ENCODE data around the gene CCNQ. TPM values are rescaled to one million over a fixed set of nuclear protein-coding genes. Genes with fewer than 3 reads are reported as not detected.
"Not testable (repeated sequence)": the region's sequence is repeated elsewhere in the genome, so short reads cannot be mapped to it uniquely, and the experiment has no call there.

CCNQ gene
- total and polyA plus RNA-seq, 2 donors (not counting 1 experiment from before 2014, with no cell fraction given), result 19.9 to 28.2 TPM

GRCh38 chrX:153608376-153608775, 9.4 kb upstream of the CCNQ start:
- Histone ChIP-seq H3K79me2 (ENCODE audit: control insufficient read depth, insufficient read depth, low read length) (no peaks in the 10 kb centered on the region), H3K9ac (ENCODE audit: insufficient read depth, low read length) (no peak overlapping the region), H3K4me2 (ENCODE audit: extremely low read depth, insufficient read depth, low read length) (no peak overlapping the region), H3K4me3 (replicated peaks in 1 of 4; ENCODE audit: control extremely low read depth in 1 of 4, insufficient read depth in 1 of 4, low read depth in 3 of 4, low read length in 4 of 4) (no peak overlapping the region), H3K27ac (ENCODE audit: insufficient read depth, low read length) (no peak overlapping the region), H3K4me1 (ENCODE audit: control insufficient read depth, extremely low read depth, insufficient read depth, low read length) (no peaks in the 10 kb centered on the region), H3K27me3 (ENCODE audit: control insufficient read depth, insufficient read depth, low read length) (no peaks in the 10 kb centered on the region), H4K20me1 (ENCODE audit: control insufficient read depth, extremely low read depth, insufficient read depth, low read length) (no peaks in the 10 kb centered on the region), H3K36me3 (ENCODE audit: control insufficient read depth, insufficient read depth, low read length) (no peaks in the 10 kb centered on the region), H3K9me3 (ENCODE audit: control insufficient read depth, insufficient read depth, low read depth, low read length) (no peaks in the 10 kb centered on the region), H2AFZ (ENCODE audit: low read length) (no peak overlapping the region)
- no peak for TF ChIP-seq EZH2 (IDR thresholded peaks at IDR 0.05; ENCODE audit: low read length, missing control alignments)
- TF ChIP-seq, protein P1, sequence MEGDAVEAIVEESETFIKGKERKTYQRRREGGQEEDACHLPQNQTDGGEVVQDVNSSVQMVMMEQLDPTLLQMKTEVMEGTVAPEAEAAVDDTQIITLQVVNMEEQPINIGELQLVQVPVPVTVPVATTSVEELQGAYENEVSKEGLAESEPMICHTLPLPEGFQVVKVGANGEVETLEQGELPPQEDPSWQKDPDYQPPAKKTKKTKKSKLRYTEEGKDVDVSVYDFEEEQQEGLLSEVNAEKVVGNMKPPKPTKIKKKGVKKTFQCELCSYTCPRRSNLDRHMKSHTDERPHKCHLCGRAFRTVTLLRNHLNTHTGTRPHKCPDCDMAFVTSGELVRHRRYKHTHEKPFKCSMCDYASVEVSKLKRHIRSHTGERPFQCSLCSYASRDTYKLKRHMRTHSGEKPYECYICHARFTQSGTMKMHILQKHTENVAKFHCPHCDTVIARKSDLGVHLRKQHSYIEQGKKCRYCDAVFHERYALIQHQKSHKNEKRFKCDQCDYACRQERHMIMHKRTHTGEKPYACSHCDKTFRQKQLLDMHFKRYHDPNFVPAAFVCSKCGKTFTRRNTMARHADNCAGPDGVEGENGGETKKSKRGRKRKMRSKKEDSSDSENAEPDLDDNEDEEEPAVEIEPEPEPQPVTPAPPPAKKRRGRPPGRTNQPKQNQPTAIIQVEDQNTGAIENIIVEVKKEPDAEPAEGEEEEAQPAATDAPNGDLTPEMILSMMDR (conservative IDR thresholded peaks at IDR 0.05 in 1 of 2, IDR thresholded peaks at IDR 0.05 in 1 of 2; ENCODE audit: low read depth in 1 of 2, low read length in 2 of 2), result no peak
- no peak for DNase-seq (ENCODE audit: low read depth in 2 of 2)

DNA sequence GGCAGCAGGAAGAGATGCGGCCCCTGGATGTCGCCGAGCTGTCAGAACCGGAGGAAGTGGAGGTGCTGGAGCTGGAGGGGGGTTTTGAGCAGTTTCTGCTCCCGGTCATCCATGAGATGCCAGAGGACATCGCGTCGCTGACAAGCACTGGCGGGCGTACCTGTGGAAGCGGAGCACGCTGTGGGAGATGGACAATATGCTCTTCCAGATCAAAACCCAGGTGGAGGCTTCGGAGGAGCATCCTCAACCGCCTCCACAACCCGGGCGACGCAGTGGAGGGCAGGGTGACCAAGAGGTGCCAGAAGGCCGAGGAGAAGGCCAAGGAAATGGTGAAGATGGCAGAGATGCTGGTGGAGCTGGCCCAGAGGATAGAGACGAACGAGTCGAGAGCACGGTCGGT, 7.6 kb upstream of the CCNQ start:
- Histone ChIP-seq H2AFZ (ENCODE audit: low read length) (no peak overlapping the region), H3K9ac (ENCODE audit: insufficient read depth, low read length) (no peak overlapping the region), H3K36me3 (ENCODE audit: control insufficient read depth, insufficient read depth, low read length) (no peaks in the 10 kb centered on the region), H3K4me3 (replicated peaks in 1 of 4; ENCODE audit: control extremely low read depth in 1 of 4, insufficient read depth in 1 of 4, low read depth in 3 of 4, low read length in 4 of 4) (no peak overlapping the region), H3K4me2 (ENCODE audit: extremely low read depth, insufficient read depth, low read length) (no peak overlapping the region), H3K4me1 (ENCODE audit: control insufficient read depth, extremely low read depth, insufficient read depth, low read length) (no peaks in the 10 kb centered on the region), H4K20me1 (ENCODE audit: control insufficient read depth, extremely low read depth, insufficient read depth, low read length) (no peaks in the 10 kb centered on the region), H3K27me3 (ENCODE audit: control insufficient read depth, insufficient read depth, low read length) (no peaks in the 10 kb centered on the region), H3K9me3 (ENCODE audit: control insufficient read depth, insufficient read depth, low read depth, low read length) (no peaks in the 10 kb centered on the region), H3K79me2 (ENCODE audit: control insufficient read depth, insufficient read depth, low read length) (no peaks in the 10 kb centered on the region), H3K27ac (ENCODE audit: insufficient read depth, low read length) (no peak overlapping the region)
- no peak for DNase-seq (ENCODE audit: low read depth in 2 of 2)
- TF ChIP-seq, protein P1 (conservative IDR thresholded peaks at IDR 0.05 in 1 of 2, IDR thresholded peaks at IDR 0.05 in 1 of 2; ENCODE audit: low read depth in 1 of 2, low read length in 2 of 2), result no peak
- TF ChIP-seq EZH2 (IDR thresholded peaks at IDR 0.05; ENCODE audit: low read length, missing control alignments), result no peak

- not testable (repeated sequence) for H3K4me2 ChIP-seq (ENCODE audit: extremely low read depth, insufficient read depth, low read length); DNase-seq (ENCODE audit: low read depth in 2 of 2); H3K4me3 ChIP-seq (replicated peaks in 1 of 4; ENCODE audit: control extremely low read depth in 1 of 4, insufficient read depth in 1 of 4, low read depth in 3 of 4, low read length in 4 of 4); H3K36me3 ChIP-seq (ENCODE audit: control insufficient read depth, insufficient read depth, low read length); H3K4me1 ChIP-seq (ENCODE audit: control insufficient read depth, extremely low read depth, insufficient read depth, low read length); H3K79me2 ChIP-seq (ENCODE audit: control insufficient read depth, insufficient read depth, low read length); H2AFZ ChIP-seq (ENCODE audit: low read length); H3K27me3 ChIP-seq (ENCODE audit: control insufficient read depth, insufficient read depth, low read length); H4K20me1 ChIP-seq (ENCODE audit: control insufficient read depth, extremely low read depth, insufficient read depth, low read length); H3K27ac ChIP-seq (ENCODE audit: insufficient read depth, low read length); H3K9me3 ChIP-seq (ENCODE audit: control insufficient read depth, insufficient read depth, low read depth, low read length); H3K9ac ChIP-seq (ENCODE audit: insufficient read depth, low read length)
These were observed 5.9 kb upstream of the CCNQ start for GRCh38 chrX:153604666-153605380.
